ENCODE data around the gene RTN1. TPM values are rescaled to one million over a fixed set of nuclear protein-coding genes. Genes with fewer than 3 reads are reported as not detected.

The RTN1 gene
- total and polyA plus RNA-seq, 12 donors, result 2.9 to 19.7 (median 7.6) TPM

GRCh38 chr14:59904184-59904583 lies 33.6 kb upstream of the RTN1 start:
- Histone ChIP-seq H3K27ac (no peak overlapping the region), H3K9me3 (replicated peaks in 1 of 3) (no peaks in the 10 kb centered on the region)

GRCh38 chr14:59900556-59900955 lies 30.0 kb upstream of the RTN1 start:
- intact Hi-C loops (cut with DNase I), result no loop called here
- no peak for TF ChIP-seq CTCF (IDR thresholded peaks at IDR 0.05)
- TF ChIP-seq POLR2A (IDR thresholded peaks at IDR 0.05), result no peak

More at GRCh38 chr14:59904184-59904583, 33.6 kb upstream of the RTN1 start:
- H3K27me3 ChIP-seq, result no peaks in the 10 kb centered on the region
- TF ChIP-seq POLR2A (IDR thresholded peaks at IDR 0.05) (no peak), CTCF (IDR thresholded peaks at IDR 0.05) (no peak)
- no peaks in the 10 kb centered on the region for H3K36me3 ChIP-seq (replicated peaks in 1 of 2)
- H3K4me1 ChIP-seq (replicated peaks in 1 of 2), result no peaks in the 10 kb centered on the region
- DNase-seq, result no peak
- H3K4me3 ChIP-seq, result no peak overlapping the region
- intact Hi-C loops (cut with DNase I), result no loop called here
- whole genome bisulfite sequencing, 4 donors, result 57 to 65% (median 61%) methylated on average over 2 of the region's 2 CpGs

GRCh38 chr14:59897757-59898383 lies 27.3 kb upstream of the RTN1 start:
- Histone ChIP-seq H3K27ac (no peak overlapping the region), H3K4me3 (no peak overlapping the region), H3K9me3 (replicated peaks in 1 of 3) (no peaks in the 10 kb centered on the region), H3K36me3 (replicated peaks in 1 of 2) (no peaks in the 10 kb centered on the region), H3K27me3 (no peaks in the 10 kb centered on the region), H3K4me1 (replicated peaks in 1 of 2) (no peaks in the 10 kb centered on the region)
- peak; percentile 17 to 64 (median 25) for DNase-seq
- WGBS, 4 donors, result 29 to 40% (median 36%) methylated on average over 7 to 8 of the region's 8 CpGs
- TF ChIP-seq CTCF (IDR thresholded peaks at IDR 0.05), result peak; percentile 13 to 52 (median 48)
- TF ChIP-seq POLR2A (IDR thresholded peaks at IDR 0.05), result no peak
- intact Hi-C loops (cut with DNase I), result no loop called here

More at GRCh38 chr14:59900556-59900955, 30.0 kb upstream of the RTN1 start:
- DNase-seq, result no peak
- no peak overlapping the region for H3K4me3 ChIP-seq
- no peaks in the 10 kb centered on the region for H3K9me3 ChIP-seq (replicated peaks in 1 of 3)
- no peaks in the 10 kb centered on the region for H3K27me3 ChIP-seq
- H3K4me1 ChIP-seq (replicated peaks in 1 of 2), result no peaks in the 10 kb centered on the region
- 57 to 82% (median 76%) methylated on average over 3 of the region's 3 CpGs for WGBS, 4 donors
- H3K27ac ChIP-seq, result no peak overlapping the region
- no peaks in the 10 kb centered on the region for H3K36me3 ChIP-seq (replicated peaks in 1 of 2)

GRCh38 chr14:59895721-59896120 lies 25.1 kb upstream of the RTN1 start:
- Histone ChIP-seq H3K4me1 (replicated peaks in 1 of 2) (no peaks in the 10 kb centered on the region), H3K36me3 (replicated peaks in 1 of 2) (no peaks in the 10 kb centered on the region), H3K27me3 (no peaks in the 10 kb centered on the region), H3K9me3 (replicated peaks in 1 of 3) (no peaks in the 10 kb centered on the region), H3K4me3 (no peak overlapping the region), H3K27ac (no peak overlapping the region)
- TF ChIP-seq POLR2A (IDR thresholded peaks at IDR 0.05) (no peak), CTCF (IDR thresholded peaks at IDR 0.05) (no peak)
- intact Hi-C loops (cut with DNase I), result no loop called here
- DNase-seq, result no peak
- 42 to 66% (median 53%) methylated on average over 1 of the region's 1 CpG for WGBS, 4 donors

All from adrenal gland (tissue), 12 donors.